ENCODE measurements around the gene VTA1.

Gene VTA1

DNA sequence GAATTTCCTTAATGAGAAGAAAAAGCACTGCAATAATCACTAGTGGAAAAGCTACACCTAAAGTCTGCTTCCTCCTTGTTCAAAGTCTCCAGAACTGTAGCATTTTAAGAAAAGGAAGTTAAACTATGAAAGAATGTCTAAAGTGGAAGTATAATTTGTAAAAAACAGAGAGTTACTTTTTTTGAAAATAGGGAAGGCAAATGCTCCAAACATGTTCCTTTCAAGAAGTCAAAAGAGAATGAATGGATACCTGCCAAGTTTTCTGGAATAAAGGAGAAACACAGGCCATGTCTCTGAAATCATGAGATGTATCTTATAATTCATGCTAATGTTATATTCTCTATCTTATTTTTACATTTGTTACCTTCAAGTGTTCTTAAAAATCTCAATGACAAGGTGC is 94.0 kb downstream of the VTA1 start:
- TF ChIP-seq, protein P1, sequence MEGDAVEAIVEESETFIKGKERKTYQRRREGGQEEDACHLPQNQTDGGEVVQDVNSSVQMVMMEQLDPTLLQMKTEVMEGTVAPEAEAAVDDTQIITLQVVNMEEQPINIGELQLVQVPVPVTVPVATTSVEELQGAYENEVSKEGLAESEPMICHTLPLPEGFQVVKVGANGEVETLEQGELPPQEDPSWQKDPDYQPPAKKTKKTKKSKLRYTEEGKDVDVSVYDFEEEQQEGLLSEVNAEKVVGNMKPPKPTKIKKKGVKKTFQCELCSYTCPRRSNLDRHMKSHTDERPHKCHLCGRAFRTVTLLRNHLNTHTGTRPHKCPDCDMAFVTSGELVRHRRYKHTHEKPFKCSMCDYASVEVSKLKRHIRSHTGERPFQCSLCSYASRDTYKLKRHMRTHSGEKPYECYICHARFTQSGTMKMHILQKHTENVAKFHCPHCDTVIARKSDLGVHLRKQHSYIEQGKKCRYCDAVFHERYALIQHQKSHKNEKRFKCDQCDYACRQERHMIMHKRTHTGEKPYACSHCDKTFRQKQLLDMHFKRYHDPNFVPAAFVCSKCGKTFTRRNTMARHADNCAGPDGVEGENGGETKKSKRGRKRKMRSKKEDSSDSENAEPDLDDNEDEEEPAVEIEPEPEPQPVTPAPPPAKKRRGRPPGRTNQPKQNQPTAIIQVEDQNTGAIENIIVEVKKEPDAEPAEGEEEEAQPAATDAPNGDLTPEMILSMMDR (conservative IDR thresholded peaks at IDR 0.05; ENCODE audit: control insufficient read depth, insufficient read depth, low read depth, low read length) = no peak
- H3K4me3 ChIP-seq (ENCODE audit: control insufficient read depth, low read depth, low read length) = no peak overlapping the region
- no peak for DNase-seq (ENCODE audit: low read depth)

DNA sequence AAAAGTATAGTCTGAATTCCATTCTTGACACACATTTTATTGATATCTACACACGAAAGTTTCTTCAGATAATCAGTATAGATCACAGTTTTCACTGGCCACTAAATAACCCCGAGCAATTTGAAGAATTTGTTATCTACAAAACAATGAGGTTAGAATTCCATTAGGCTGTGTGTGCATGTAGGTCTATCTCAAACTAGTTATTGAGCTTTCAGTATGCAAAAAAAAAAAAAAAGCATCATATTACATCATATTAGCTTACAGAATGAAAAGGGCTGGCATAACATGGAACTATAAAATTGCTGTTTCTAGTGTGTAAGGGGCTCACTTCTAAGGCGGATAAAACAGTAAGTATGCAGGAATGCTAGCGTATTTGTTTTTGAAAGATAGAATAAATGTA is 95.2 kb downstream of the VTA1 start:
- TF ChIP-seq, protein P1 (conservative IDR thresholded peaks at IDR 0.05; ENCODE audit: control insufficient read depth, insufficient read depth, low read depth, low read length) = no peak
- no peak overlapping the region for H3K4me3 ChIP-seq (ENCODE audit: control insufficient read depth, low read depth, low read length)
- no peak for DNase-seq (ENCODE audit: low read depth)

DNA sequence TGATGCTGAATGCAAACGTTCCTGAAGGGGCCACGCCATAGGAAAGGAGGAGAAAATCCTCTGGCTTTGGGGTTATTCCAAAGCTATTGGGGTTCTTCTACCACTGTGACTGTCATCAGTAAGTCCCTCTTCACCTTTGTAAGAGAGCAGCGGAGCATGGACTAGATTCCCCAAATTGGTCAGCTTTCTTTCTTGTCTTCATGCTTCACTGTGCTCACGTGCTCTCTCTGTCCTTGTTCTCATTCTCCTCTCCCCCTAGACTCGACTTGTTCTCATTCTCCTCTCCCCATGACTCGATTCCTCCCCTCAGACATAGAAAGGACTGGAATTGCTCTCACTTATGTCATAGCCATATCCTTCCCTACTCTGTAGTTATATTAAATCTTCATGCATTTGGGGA is 99.9 kb downstream of the VTA1 start:
- H3K4me3 ChIP-seq (ENCODE audit: control insufficient read depth, low read depth, low read length) = no peak overlapping the region
- TF ChIP-seq, protein P1 (conservative IDR thresholded peaks at IDR 0.05; ENCODE audit: control insufficient read depth, insufficient read depth, low read depth, low read length) = no peak
- DNase-seq (ENCODE audit: low read depth) = no peak

DNA sequence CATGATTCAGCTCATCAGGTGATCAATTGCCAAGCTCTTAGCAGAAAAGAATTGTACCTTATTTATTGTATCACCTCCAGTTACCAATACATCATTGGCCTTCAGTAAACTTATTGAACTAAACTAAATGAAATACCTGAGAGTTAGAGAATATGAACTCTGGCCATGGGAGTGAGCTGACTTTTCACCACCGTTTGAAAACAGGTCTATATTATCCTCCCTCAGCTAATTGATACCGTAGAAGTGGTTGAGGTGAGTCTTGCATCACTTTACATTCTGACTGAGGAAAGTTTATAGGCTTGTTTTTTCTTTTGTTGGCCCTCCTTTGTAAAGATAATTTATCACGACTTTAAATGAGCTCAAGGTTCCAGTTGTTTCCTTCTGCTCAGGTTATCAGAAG is 102.2 kb downstream of the VTA1 start:
- no peak for DNase-seq (ENCODE audit: low read depth)
- H3K4me3 ChIP-seq (ENCODE audit: control insufficient read depth, low read depth, low read length) = no peak overlapping the region
- TF ChIP-seq, protein P1 (conservative IDR thresholded peaks at IDR 0.05; ENCODE audit: control insufficient read depth, insufficient read depth, low read depth, low read length) = no peak

DNA sequence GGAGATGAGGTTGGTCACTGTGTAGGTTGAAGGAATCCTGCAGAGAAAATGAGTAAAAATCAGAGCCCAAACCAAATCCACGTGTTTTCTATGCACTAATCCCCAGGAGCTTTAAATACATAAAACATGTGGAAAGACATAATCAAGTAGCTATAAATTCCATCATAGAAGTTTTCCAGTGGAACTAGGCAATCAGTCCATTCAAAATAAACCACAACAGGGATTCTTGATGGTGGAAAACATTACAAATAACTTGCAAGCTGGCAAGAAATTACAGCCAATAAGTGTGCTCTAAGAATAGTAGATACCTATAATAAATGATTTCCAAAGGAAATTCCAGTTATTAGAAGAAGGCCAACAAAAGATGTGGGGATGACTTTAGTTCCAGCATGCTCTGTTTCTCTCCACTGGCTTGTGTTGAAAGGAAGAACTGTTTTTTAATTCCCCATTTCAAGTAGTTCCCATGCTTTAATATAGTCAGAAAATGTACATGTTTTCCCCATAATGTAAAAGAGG is 104.9 kb downstream of the VTA1 start:
- DNase-seq (ENCODE audit: low read depth) = no peak
- TF ChIP-seq, protein P1 (conservative IDR thresholded peaks at IDR 0.05; ENCODE audit: control insufficient read depth, insufficient read depth, low read depth, low read length) = no peak
- H3K4me3 ChIP-seq (ENCODE audit: control insufficient read depth, low read depth, low read length) = no peak overlapping the region

DNA sequence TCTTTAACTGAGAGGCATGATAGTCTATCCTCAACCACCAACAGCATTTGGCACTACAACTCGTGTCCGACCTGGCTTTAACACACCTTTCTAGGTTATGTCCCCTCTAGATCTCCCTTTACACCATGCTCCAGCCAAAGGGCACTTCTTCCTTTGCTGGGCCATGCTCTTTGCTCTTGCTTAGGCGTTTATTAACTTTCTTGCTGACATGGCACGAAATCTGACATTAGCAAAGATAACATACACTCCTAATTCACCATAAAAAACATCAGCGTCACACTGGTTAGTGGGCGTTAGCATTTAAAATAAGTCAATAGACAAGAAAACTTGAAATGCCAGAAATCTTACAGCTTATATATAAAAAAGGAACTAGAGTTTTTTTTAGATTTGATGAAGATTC is 107.5 kb downstream of the VTA1 start:
- no peak overlapping the region for H3K4me3 ChIP-seq (ENCODE audit: control insufficient read depth, low read depth, low read length)
- TF ChIP-seq, protein P1 (conservative IDR thresholded peaks at IDR 0.05; ENCODE audit: control insufficient read depth, insufficient read depth, low read depth, low read length) = no peak
- DNase-seq (ENCODE audit: low read depth) = no peak

DNA sequence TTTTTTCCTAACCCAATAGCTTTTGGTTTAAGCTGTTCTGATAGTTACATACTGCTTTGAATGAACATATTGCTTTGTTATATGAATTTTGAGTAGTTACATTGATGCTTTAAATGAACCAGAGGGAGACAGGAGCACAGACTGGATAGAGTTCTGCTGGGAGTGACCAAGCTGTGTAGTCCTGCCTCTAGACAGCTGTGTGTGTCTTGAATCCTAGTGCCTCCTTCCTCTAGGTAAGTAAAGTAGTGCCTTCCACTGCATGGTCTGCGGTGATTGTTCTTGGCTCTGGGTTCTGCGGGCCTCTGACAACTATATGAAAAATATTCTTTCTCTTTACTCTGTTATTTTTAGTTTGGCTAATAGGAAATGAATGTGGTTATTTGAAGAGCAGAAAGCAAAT is 108.7 kb downstream of the VTA1 start:
- H3K4me3 ChIP-seq (ENCODE audit: control insufficient read depth, low read depth, low read length) = no peak overlapping the region
- DNase-seq (ENCODE audit: low read depth) = no peak
- TF ChIP-seq, protein P1 (conservative IDR thresholded peaks at IDR 0.05; ENCODE audit: control insufficient read depth, insufficient read depth, low read depth, low read length) = no peak
